Left lung (tissue), 10 donors: ENCODE data around the gene TRMT61A. TPM values are rescaled to one million over a fixed set of nuclear protein-coding genes. Genes with fewer than 3 reads are reported as not detected.

ENCODE experiments used
- ATAC-seq: fragments of 200-7000 bp; cut with Tn5 transposase; one replicate; pipeline ENCODE4 v1.9.1; 2020; ENCODE audit warnings: moderate library complexity
- DNase-seq, 4 donors: peaks; one replicate each; pipeline ENCODE4 v3.0.0-alpha.2; 2013 to 2020
- H3K27ac ChIP-seq, 2 donors: fragments of 200-600 bp; sonication (generic) in 1 of 2; one replicate each; pipeline versions ENCODE4 v1.5.0 to v1.8.0; 2020 to 2021
- H3K27me3 ChIP-seq, 2 donors: fragments of 200-600 bp; sonication (generic) in 1 of 2; one replicate each; pipeline versions ENCODE4 v1.5.0 to v1.8.0; 2020 to 2021
- H3K36me3 ChIP-seq, 2 donors: fragments of 200-600 bp; sonication (generic) in 1 of 2; one replicate each; pipeline versions ENCODE4 v1.5.0 to v1.8.0; 2020 to 2021
- H3K4me1 ChIP-seq, 2 donors: fragments of 200-600 bp; one replicate each; pipeline ENCODE4 v1.8.0; 2021
- H3K4me3 ChIP-seq, 2 donors: fragments of 200-600 bp; sonication (generic) in 1 of 2; one replicate each; pipeline versions ENCODE4 v1.5.0 to v1.8.0; 2020 to 2021; ENCODE audit warnings: mild to moderate bottlenecking in 1 of 2
- H3K9me3 ChIP-seq, 2 donors: fragments of 200-600 bp; sonication (generic) in 1 of 2; one replicate each; pipeline versions ENCODE4 v1.5.0 to v1.8.0; 2020 to 2021
- intact Hi-C, 2 donors: fragments of 100-400 bp; cut with DNase I; formaldehyde crosslinking; loops; one replicate each; pipeline versions ENCODE4 v1.11.2 to v1.14.2; 2022
- polyA plus RNA-seq, 6 donors: library from polyadenylated mRNA; unstranded; fragments of 120-200 nt; gene quantifications; one replicate each; pipeline ENCODE4 v1.2.1, GENCODE V29; 2013; ENCODE audit not compliant: insufficient read length in 6 of 6
- total RNA-seq, 2 donors: library from RNA; stranded (reverse); fragmentation: NEBNext Ultra II Directional; extraction: Animal tissue kit (Norgen Biotek cat#: 25700); gene quantifications; one replicate each; pipeline ENCODE4 v1.2.1, GENCODE V29; 2021
- TF ChIP-seq, protein P1 (sequence below), 2 donors: fragments of 200-600 bp; sonication (generic) in 1 of 2; IDR thresholded peaks; one replicate each; pipeline versions ENCODE4 v1.5.0 to v1.8.0; 2021; ENCODE audit warnings: antibody characterized with exemption in 2 of 2
- donor health status: DM: no; HTN: yes; CAD: no.
- donor health status: DM: no; HTN: no; CAD: no.

The TRMT61A gene
- total and polyA plus RNA-seq, 8 donors = 6.0 to 12.6 (median 7.9) TPM

DNA sequence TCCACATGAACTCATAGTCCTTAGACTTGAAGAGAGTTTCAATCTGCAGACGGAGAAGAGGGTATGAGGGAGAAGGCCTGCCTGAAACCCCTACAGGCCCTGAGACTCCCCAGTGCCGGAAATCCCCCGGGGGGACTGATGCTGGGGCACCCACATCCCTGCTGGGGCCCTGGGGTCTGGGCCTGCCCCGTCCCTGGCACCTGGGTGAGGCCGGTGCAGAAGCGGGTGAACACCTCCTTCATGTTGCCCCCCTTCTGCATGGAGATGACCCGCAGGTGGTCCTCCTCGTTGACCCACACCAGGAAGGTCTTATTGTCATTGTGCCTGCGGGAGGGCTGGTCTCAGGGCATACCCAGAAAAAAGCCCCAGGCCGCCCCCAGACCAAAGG lies 8.7 kb upstream of the TRMT61A start:
- ATAC-seq (no peak), DNase-seq (peak in 1 of 4 donors; percentile 52)
- TF ChIP-seq, protein P1, sequence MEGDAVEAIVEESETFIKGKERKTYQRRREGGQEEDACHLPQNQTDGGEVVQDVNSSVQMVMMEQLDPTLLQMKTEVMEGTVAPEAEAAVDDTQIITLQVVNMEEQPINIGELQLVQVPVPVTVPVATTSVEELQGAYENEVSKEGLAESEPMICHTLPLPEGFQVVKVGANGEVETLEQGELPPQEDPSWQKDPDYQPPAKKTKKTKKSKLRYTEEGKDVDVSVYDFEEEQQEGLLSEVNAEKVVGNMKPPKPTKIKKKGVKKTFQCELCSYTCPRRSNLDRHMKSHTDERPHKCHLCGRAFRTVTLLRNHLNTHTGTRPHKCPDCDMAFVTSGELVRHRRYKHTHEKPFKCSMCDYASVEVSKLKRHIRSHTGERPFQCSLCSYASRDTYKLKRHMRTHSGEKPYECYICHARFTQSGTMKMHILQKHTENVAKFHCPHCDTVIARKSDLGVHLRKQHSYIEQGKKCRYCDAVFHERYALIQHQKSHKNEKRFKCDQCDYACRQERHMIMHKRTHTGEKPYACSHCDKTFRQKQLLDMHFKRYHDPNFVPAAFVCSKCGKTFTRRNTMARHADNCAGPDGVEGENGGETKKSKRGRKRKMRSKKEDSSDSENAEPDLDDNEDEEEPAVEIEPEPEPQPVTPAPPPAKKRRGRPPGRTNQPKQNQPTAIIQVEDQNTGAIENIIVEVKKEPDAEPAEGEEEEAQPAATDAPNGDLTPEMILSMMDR (IDR thresholded peaks at IDR 0.05) = no peak
- Histone ChIP-seq H3K4me3 (peak overlapping the region in 1 of 2 donors; percentile 57), H3K27ac (peak overlapping the region in 1 of 2 donors; percentile 29), H3K27me3 (peaks cover 8 to 48% of the 10 kb centered on the region in 2 donors), H3K9me3 (no peaks in the 10 kb centered on the region), H3K36me3 (no peaks in the 10 kb centered on the region), H3K4me1 (peaks cover 29 to 55% of the 10 kb centered on the region in 2 donors)
- intact Hi-C loops = no loop called here

DNA sequence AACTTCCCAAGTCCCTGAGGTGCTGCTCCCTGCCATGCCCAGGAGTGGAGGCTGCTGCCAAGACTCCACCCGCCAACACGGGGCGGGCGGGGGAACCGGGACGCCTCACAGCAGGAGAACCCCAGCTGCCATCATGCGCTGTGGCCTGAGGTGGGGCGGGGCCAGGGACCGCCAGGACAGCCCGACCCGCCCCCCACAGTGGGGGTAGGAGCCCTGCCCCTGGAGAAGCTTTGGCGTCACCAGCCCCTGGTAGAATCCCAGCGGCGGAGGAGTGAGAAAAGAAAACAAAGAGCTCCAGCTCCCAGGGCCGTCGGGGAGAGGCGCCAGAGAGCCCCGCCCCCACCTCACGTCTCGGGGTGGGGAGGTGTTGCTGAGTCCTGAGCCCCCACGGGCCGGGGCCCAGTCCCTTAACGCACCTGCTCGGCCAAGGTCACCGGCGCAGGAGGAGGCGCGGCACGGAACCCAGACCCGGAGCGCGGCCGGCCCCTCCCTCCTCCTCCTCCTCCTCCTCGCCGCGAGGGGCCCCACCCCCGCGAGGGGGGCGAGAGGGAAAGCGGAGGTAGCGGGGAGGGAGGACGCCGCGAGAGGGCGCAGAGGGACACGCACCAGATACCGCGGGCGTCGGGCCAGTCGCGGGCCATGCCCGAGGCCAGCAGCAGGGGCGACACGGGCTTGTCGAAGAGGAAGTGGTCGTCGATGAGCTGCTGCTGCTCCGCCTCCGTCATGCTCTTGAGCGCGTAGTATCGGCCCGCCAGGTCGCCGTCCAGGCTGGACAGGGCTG lies 8.1 kb upstream of the TRMT61A start:
- H3K27me3 ChIP-seq = peaks cover 8 to 48% of the 10 kb centered on the region in 2 donors
- H3K9me3 ChIP-seq = no peaks in the 10 kb centered on the region
- TF ChIP-seq, protein P1 (IDR thresholded peaks at IDR 0.05) = peak; percentile 22 to 60
- no peaks in the 10 kb centered on the region for H3K36me3 ChIP-seq
- intact Hi-C loops = no loop called here
- H3K4me1 ChIP-seq = peaks cover 29 to 55% of the 10 kb centered on the region in 2 donors
- peak overlapping the region; percentile 47 to 57 for H3K4me3 ChIP-seq
- peak overlapping the region; percentile 29 to 33 for H3K27ac ChIP-seq
- ATAC-seq = peak; percentile 75
- DNase-seq = peak; percentile 73 to 94 (median 82)

DNA sequence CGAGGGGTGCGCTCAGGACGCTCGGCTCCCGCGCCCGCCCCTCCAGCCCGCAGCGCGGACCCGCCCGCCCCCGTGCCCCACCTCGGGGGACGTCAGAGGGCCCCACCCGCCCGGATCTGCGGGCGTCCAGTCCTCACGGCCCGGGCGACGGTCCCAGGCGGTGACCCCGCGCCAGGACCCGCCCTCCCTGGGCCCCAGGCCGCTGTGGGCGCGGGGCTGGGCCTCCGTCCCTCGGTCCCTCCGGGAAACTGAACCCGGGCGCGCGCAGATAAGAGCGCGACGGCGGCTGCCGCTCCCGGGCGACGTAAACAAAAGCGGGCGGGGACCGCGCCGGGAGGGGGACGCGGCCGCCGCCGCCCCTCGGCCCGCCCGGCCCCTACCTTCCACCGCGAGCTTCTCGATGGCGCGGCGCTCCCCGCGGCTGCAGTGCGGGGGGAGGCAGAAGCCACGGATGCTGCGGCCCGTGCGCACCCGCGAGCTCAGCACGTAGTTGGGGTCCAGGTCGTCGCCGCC lies 7.5 kb upstream of the TRMT61A start:
- DNase-seq = no peak
- H3K36me3 ChIP-seq = no peaks in the 10 kb centered on the region
- intact Hi-C loops = no loop called here
- H3K9me3 ChIP-seq = no peaks in the 10 kb centered on the region
- peak overlapping the region; percentile 29 to 33 for H3K27ac ChIP-seq
- TF ChIP-seq, protein P1 (IDR thresholded peaks at IDR 0.05) = no peak
- peak overlapping the region; percentile 47 to 57 for H3K4me3 ChIP-seq
- ATAC-seq = peak; percentile 56
- peaks cover 8 to 48% of the 10 kb centered on the region in 2 donors for H3K27me3 ChIP-seq
- peaks cover 29 to 57% of the 10 kb centered on the region in 2 donors for H3K4me1 ChIP-seq

DNA sequence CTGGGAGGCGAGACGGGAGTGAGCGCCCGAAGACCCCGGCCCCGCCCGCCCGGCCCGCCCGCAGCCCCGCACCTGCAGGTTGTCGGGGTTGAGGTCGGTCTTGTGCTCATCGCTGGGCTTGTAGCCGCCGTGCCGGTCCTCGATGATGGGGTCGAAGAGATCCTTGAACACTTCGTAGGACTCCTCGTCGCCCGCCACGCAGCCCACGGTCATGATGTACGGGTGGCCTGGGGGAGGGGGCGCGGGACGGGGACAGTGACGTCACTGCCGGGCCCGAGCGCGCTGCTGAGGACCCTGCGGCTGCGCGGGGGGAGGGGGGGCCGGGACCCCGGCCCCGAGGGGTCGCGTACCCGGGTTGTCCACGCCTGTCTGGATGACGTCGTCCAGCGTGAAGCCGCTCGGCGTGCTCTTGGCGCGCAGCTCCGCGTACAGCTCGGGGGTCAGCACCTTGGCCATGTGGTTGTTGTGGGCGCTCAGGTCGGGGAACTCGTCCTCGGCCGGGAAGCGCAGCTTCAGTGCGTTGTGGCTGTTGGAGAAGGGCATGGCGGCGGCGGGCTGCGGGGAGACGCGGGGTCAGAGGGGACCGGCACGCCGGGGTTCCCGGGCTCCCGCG lies 6.9 kb upstream of the TRMT61A start:
- Histone ChIP-seq H3K36me3 (no peaks in the 10 kb centered on the region), H3K9me3 (no peaks in the 10 kb centered on the region), H3K27me3 (peaks cover 8 to 48% of the 10 kb centered on the region in 2 donors), H3K4me1 (peaks cover 29 to 63% of the 10 kb centered on the region in 2 donors), H3K27ac (peak overlapping the region; percentile 29 to 33), H3K4me3 (peak overlapping the region; percentile 47 to 57)
- DNase-seq (peak in 2 of 4 donors; percentile 46 to 82), ATAC-seq (no peak)
- TF ChIP-seq, protein P1 (IDR thresholded peaks at IDR 0.05) = no peak
- intact Hi-C loops = no loop called here
